Activated CD4-positive, alpha-beta T cell treated with anti-CD3 and anti-CD28 coated beads, Interleukin-2, amount 10 ng/mL, durations not matched to agents 7 days and 5 days (primary cell): Measurements from ENCODE around the gene ANKFN1. TPM values are rescaled to one million over a fixed set of nuclear protein-coding genes. Genes with fewer than 3 reads are reported as not detected.
"Not testable (repeated sequence)": the region's sequence is repeated elsewhere in the genome, so short reads cannot be mapped to it uniquely, and the experiment has no call there.

Source experiments
- CTCF ChIA-PET: fragments of 350-600 bp; sonication (Branson Sonifier 250); formaldehyde crosslinking; loops from one replicate; lab custom pipeline; 2021; ENCODE audit warnings: antibody characterized with exemption; lab: Charles Lee
- POLR2A ChIA-PET: fragments of 350-600 bp; sonication (Branson Sonifier 250); formaldehyde crosslinking; loops from one replicate; lab custom pipeline; 2021; ENCODE audit warnings: antibody characterized with exemption; lab: Charles Lee
- DNase-seq: peaks from one replicate; pipeline ENCODE4 v3.0.0-alpha.2; 2020
- H3K27ac Mint-ChIP-seq: one replicate; pipeline ENCODE4 v1.8.0; 2021; ENCODE audit warnings: mild to moderate bottlenecking, moderate library complexity, mixed read lengths
- H3K27me3 Mint-ChIP-seq: one replicate; pipeline ENCODE4 v1.8.0; 2021; ENCODE audit warnings: mixed read lengths
- H3K36me3 Mint-ChIP-seq: one replicate; pipeline ENCODE4 v1.8.0; 2021; ENCODE audit warnings: low read depth, mixed read lengths
- H3K4me1 Mint-ChIP-seq: one replicate; pipeline ENCODE4 v1.8.0; 2021; ENCODE audit warnings: mixed read lengths
- H3K4me3 Mint-ChIP-seq: one replicate; pipeline ENCODE4 v1.8.0; 2021; ENCODE audit warnings: mild to moderate bottlenecking, moderate library complexity, mixed read lengths
- H3K9me3 Mint-ChIP-seq: one replicate; pipeline ENCODE4 v1.8.0; 2021; ENCODE audit warnings: mixed read lengths
- total RNA-seq, 2 experiments: library from RNA; stranded (reverse); gene quantifications; one replicate each; pipeline ENCODE4 v1.2.3, GENCODE V29; 2021

The ANKFN1 gene
- total RNA-seq, 2 experiments from 2014 or later: not detected

DNA sequence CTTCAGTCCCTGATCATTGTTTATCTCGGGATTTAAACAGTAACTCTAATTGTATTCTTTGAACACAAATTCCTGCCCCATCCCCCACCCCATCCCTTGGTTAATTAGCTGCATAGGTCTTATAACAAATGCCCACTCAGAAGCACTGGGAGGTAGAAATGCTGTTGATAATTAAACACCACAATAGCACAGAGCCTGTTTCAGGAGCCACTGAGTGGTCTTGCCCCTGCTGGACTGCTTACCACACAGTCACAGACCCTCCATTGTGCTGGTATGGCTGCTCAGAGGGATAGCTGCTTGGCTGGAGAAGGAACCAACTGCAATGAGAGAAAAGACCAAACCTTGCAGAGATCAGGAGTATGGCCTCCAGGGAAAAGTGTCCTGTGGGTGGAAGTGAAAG is 214.1 kb downstream of the ANKFN1 start:
- Mint-ChIP-seq H3K27me3 (peaks cover 4% of the 10 kb centered on the region), H3K36me3 (no peaks in the 10 kb centered on the region), H3K9me3 (no peaks in the 10 kb centered on the region), H3K4me1 (no peaks in the 10 kb centered on the region), H3K27ac (no peak overlapping the region), H3K4me3 (no peak overlapping the region)
- POLR2A ChIA-PET: no interaction called here
- CTCF ChIA-PET: interaction anchor here (0.8 kb wide), 1 partner anchor 321 kb away, joined by 3 read pairs; no protein-coding TSS in a partner anchor
- DNase-seq: no peak

DNA sequence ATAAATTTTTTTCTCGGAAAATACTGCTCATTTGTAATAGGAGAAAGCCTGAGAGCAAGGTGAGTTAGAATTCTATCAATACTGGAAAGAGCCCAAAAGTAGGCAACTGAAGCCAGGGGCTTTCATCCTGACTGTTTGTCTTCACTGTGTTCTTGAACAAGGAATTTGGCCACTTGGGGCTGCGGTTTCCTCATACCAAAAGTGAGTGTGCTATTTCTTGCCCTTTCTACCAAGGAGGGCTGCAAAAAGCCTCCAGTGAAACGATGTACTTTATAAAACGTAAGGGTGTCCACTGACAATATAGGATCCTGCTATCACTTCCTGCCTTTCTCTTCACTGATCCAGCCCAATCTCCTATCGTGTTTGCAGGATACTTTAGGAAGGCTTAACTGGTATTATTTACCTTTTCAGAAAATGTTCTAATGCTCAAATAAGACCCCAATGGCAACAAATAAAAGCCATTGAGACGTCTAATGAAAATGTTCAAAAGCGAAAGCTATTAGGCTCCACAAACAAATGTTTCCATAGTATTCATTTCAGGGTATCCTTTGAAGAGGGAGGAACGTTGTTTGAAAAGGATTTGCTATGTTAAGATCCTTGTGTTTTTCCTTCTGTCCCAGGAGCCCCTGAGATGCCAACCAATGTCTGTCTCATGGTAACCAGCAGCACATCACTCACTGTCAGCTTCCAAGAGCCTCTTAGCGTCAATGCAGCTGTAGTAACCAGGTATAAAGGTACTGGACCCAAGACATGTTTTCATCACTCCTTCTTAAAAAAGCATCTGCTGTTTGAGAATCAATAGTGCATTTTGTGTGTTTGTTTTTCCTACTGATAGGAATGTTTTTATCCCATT is 220.9 kb downstream of the ANKFN1 start:
- no peaks in the 10 kb centered on the region for H3K36me3 Mint-ChIP-seq
- POLR2A ChIA-PET: no interaction called here
- H3K9me3 Mint-ChIP-seq: no peaks in the 10 kb centered on the region
- no peaks in the 10 kb centered on the region for H3K4me1 Mint-ChIP-seq
- CTCF ChIA-PET: no interaction called here
- DNase-seq: no peak
- no peak overlapping the region for H3K27ac Mint-ChIP-seq
- H3K4me3 Mint-ChIP-seq: no peak overlapping the region
- H3K27me3 Mint-ChIP-seq: no peaks in the 10 kb centered on the region

DNA sequence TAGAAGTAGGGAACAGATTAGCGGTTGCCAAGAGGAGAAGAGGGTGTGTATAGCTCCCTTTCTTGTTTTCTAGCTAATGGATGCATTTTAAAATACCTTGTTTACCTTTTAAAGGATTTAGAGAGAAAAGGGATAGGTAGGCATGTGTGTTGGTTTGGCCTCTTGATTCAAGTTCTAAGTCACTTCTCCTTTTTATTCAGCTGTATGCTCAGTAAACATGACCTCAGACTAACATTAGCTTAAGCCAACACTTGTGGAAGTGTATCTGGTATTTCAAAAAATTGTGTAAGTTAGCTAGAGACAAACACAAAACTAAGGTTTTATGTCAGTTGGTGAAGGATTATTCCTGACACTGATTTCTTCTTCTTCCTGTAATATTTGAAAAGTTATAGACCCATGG is 236.1 kb downstream of the ANKFN1 start:
- Mint-ChIP-seq H3K36me3 (no peaks in the 10 kb centered on the region), H3K27ac (no peak overlapping the region), H3K4me1 (no peaks in the 10 kb centered on the region), H3K27me3 (peaks cover 7% of the 10 kb centered on the region), H3K9me3 (no peaks in the 10 kb centered on the region), H3K4me3 (no peak overlapping the region)
- CTCF ChIA-PET: no interaction called here
- POLR2A ChIA-PET: no interaction called here
- no peak for DNase-seq

DNA sequence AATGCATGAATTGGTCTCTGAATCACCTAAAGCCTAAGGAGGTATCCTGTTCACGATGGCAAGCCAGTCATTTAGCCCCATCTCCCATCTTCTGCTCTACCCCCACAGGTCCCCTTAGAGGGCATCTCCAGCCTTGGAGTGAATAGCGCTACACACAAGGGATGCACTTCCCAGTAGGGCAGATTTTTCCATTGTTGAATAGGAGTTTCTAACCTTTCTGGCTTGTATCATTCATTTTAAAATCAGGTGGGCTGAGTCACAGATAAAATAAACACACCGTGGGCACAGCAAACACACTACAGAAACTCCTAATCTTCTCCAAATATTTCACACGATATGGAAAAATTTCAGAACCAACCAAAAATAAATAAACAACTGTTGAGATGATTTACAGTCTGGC is 239.0 kb downstream of the ANKFN1 start:
- no peaks in the 10 kb centered on the region for H3K4me1 Mint-ChIP-seq
- no peak for DNase-seq
- no peaks in the 10 kb centered on the region for H3K36me3 Mint-ChIP-seq
- H3K27ac Mint-ChIP-seq: no peak overlapping the region
- CTCF ChIA-PET: no interaction called here
- H3K27me3 Mint-ChIP-seq: peaks cover 6% of the 10 kb centered on the region
- no peak overlapping the region for H3K4me3 Mint-ChIP-seq
- no peaks in the 10 kb centered on the region for H3K9me3 Mint-ChIP-seq
- POLR2A ChIA-PET: no interaction called here

DNA sequence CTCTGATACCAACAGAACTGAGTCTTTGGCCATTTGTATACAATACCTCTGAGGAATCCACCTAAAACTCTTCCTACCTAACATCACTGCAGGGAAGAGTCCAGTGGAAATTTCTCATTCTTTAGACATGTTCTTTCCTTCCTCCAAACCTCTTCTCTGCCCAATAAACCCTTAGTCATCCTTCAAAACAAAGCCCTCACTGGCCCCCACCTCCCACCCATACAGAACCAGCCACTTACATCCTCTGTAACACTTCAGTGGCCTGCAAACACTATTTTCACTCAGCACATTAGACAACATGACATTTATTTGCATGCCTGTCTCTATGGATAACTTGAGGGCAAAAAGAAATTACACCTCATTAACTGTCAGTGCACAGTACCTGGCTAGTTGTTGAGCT is 239.9 kb downstream of the ANKFN1 start:
- no peak for DNase-seq
- no peak overlapping the region for H3K4me3 Mint-ChIP-seq
- H3K27me3 Mint-ChIP-seq: peaks cover 6% of the 10 kb centered on the region
- H3K9me3 Mint-ChIP-seq: no peaks in the 10 kb centered on the region
- no peaks in the 10 kb centered on the region for H3K36me3 Mint-ChIP-seq
- H3K4me1 Mint-ChIP-seq: no peaks in the 10 kb centered on the region
- POLR2A ChIA-PET: no interaction called here
- CTCF ChIA-PET: no interaction called here
- H3K27ac Mint-ChIP-seq: no peak overlapping the region

DNA sequence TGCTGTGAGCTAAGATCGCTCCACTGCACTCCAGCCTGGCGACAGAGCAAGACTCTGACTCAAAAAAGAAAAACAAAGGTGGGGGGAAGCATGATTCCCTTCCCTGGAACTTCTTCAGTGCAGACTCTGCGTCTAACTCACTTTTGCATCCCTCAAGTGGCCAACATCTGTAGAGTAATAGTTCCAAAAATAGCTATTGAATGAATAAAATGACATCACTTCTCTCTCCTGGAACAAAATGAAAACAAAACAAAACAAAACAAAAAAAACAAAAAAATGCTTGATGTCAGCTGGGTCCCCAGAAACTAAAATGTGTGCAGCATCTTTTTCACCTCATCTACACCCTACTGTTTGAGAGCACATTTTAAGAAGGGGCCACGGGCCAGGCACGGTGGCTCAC is 242.5 kb downstream of the ANKFN1 start:
- ChIA-PET POLR2A (no interaction called here), CTCF (no interaction called here)
- H3K36me3 Mint-ChIP-seq: no peaks in the 10 kb centered on the region
- no peak overlapping the region for H3K4me3 Mint-ChIP-seq
- H3K9me3 Mint-ChIP-seq: no peaks in the 10 kb centered on the region
- no peaks in the 10 kb centered on the region for H3K27me3 Mint-ChIP-seq
- DNase-seq: no peak
- no peak overlapping the region for H3K27ac Mint-ChIP-seq
- no peaks in the 10 kb centered on the region for H3K4me1 Mint-ChIP-seq

DNA sequence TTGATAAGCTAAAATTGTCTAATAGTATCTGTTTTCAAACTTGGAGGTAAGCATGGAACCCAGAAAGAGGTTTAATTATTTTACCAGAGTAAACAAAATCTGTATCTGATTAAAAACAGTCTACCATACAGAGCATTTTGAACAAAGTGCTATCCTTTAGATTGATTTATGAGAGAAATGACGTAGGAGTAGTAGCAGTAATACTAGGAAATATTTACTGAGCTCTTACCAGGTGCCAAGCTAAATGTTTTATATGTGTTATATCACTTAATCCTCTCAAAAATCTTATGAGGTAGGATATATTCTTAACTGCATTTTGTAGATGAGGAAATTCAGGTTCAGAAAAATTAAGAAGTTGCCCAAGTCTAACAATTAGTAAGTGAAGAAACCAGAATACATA is 253.8 kb downstream of the ANKFN1 start:
- DNase-seq: no peak
- Mint-ChIP-seq H3K36me3 (no peaks in the 10 kb centered on the region), H3K4me1 (no peaks in the 10 kb centered on the region), H3K27ac (no peak overlapping the region), H3K4me3 (no peak overlapping the region), H3K9me3 (peaks cover 2% of the 10 kb centered on the region), H3K27me3 (peaks cover 8% of the 10 kb centered on the region)
- ChIA-PET POLR2A (no interaction called here), CTCF (no interaction called here)

DNA sequence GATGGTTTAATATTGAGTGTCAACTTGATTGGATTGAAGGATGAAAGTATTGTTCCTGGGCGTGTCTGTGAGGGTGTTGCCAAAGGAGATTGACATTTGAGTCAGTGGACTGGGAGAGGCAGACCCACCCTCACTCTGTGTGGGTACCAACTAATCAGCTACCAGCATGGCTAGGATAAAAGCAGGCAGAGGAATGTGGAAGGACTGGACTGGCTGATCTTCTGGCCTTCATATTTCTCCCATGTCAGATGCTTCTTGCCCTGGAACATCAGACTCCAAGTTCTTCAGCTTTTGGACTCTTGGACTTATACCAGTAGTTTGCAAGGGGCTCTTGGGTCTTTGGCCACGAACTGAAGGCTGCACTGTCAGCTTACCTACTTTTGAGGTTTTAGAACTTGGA is 259.1 kb downstream of the ANKFN1 start:
- CTCF ChIA-PET, H3K36me3 Mint-ChIP-seq, H3K27me3 Mint-ChIP-seq, H3K4me3 Mint-ChIP-seq, H3K27ac Mint-ChIP-seq, POLR2A ChIA-PET, H3K4me1 Mint-ChIP-seq, DNase-seq: not testable (repeated sequence)
- peaks cover 11% of the 10 kb centered on the region for H3K9me3 Mint-ChIP-seq

DNA sequence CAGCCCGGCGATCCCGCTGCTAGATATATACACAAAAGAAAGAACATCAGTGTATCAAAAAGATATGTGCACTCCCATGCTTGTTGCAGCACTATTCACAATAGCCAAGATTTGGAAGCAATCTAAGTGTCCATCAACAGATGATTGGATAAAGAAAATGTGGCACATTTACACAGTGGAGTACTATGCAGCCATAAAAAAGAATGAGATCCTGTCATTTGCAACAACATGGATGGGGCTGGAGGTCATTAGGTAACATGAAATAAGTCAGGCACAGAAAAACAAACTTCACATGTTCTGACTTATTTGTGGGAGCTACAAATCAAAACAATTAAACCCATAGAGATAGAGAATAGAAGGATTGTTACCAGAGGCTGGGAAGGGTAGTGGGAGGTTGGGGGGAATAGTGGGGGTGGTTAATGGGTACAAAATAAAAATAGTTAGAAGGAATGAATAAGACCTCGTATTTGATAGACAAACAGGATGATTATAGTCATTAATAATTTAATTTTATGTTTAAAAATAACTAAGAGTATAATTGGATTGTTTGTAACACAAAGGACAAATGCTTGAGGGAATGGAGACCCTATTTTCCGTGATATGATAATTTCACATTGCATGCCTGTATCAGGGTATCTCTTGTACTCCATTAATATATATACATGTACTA is 263.5 kb downstream of the ANKFN1 start:
- ChIA-PET CTCF (no interaction called here), POLR2A (no interaction called here)
- Mint-ChIP-seq H3K4me1 (no peaks in the 10 kb centered on the region), H3K36me3 (no peaks in the 10 kb centered on the region), H3K4me3 (no peak overlapping the region), H3K27me3 (peaks cover 2% of the 10 kb centered on the region), H3K27ac (no peak overlapping the region), H3K9me3 (peaks cover 9% of the 10 kb centered on the region)
- no peak for DNase-seq

DNA sequence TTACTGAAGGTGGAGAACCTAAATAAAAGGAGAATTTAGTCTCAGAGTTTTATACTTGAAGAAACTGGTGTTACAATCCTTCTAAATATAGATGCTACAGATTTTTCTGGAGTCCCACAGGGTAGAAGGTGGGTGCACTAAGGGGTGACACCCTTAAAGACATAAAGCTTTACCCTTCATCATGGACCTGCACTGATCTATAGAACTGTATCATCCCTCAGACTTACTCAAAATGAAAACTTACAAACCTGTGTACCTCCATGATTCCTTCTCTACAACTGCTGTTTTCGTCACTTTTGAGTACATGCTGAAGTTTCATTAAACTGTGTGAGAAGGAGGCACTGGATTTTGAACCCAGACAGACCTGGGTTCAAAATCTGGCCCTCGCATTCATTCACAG is 270.7 kb downstream of the ANKFN1 start:
- no peak overlapping the region for H3K4me3 Mint-ChIP-seq
- H3K36me3 Mint-ChIP-seq: no peaks in the 10 kb centered on the region
- ChIA-PET CTCF (no interaction called here), POLR2A (no interaction called here)
- DNase-seq: no peak
- no peaks in the 10 kb centered on the region for H3K9me3 Mint-ChIP-seq
- H3K27ac Mint-ChIP-seq: no peak overlapping the region
- peaks cover 8% of the 10 kb centered on the region for H3K27me3 Mint-ChIP-seq
- peaks cover 12% of the 10 kb centered on the region for H3K4me1 Mint-ChIP-seq

DNA sequence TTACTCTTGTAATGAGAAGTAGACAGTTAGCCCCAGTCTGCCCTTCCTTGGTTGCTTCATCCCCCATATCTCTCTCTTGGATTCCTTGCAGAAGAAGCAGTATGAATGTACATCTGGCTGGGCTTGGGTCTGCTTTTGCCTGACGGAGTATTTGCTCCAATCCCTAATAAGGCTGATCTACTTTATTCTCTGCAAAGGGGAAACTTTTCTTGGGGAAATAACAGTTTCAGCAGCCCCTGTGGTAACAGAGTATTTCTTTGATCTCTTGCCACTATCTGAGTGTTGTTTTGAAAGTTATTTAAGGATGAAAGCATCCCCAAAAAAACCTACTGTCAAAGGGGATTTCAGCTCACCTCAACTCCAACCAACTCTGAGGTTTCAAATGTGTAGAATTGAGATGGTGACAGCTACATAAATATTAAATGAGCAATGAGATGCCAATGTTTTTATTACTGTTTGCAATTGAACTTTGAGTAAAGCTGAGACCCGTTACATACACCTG is 271.3 kb downstream of the ANKFN1 start:
- DNase-seq: no peak
- ChIA-PET POLR2A (interaction anchor here (0.6 kb wide), 1 partner anchor 356 kb away, joined by 3 read pairs; no protein-coding TSS in a partner anchor), CTCF (no interaction called here)
- H3K4me3 Mint-ChIP-seq: no peak overlapping the region
- no peak overlapping the region for H3K27ac Mint-ChIP-seq
- H3K9me3 Mint-ChIP-seq: no peaks in the 10 kb centered on the region
- H3K36me3 Mint-ChIP-seq: no peaks in the 10 kb centered on the region
- peaks cover 12% of the 10 kb centered on the region for H3K4me1 Mint-ChIP-seq
- H3K27me3 Mint-ChIP-seq: peaks cover 8% of the 10 kb centered on the region

DNA sequence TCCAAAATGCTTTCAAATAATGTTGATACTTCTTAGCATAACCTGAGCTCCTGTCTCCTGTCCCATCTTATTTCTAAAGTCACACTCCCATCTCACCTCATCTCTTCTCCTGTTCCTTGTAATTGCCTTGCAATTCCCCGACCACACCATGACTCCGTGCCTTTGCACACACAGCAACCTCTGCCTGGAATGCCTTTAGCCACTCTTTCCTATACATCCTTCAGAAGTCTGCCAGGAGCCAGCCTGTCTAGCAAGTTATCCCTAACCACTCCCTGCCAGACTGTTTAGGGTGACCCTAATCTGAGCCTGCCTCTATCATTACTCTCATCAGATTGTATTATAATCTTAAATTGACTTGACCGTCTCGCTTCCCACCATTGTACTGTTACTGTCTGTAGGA is 272.2 kb downstream of the ANKFN1 start:
- H3K27ac Mint-ChIP-seq: no peak overlapping the region
- no peaks in the 10 kb centered on the region for H3K36me3 Mint-ChIP-seq
- ChIA-PET CTCF (no interaction called here), POLR2A (no interaction called here)
- no peak overlapping the region for H3K4me3 Mint-ChIP-seq
- DNase-seq: no peak
- H3K27me3 Mint-ChIP-seq: peaks cover 8% of the 10 kb centered on the region
- peaks cover 12% of the 10 kb centered on the region for H3K4me1 Mint-ChIP-seq
- no peaks in the 10 kb centered on the region for H3K9me3 Mint-ChIP-seq

DNA sequence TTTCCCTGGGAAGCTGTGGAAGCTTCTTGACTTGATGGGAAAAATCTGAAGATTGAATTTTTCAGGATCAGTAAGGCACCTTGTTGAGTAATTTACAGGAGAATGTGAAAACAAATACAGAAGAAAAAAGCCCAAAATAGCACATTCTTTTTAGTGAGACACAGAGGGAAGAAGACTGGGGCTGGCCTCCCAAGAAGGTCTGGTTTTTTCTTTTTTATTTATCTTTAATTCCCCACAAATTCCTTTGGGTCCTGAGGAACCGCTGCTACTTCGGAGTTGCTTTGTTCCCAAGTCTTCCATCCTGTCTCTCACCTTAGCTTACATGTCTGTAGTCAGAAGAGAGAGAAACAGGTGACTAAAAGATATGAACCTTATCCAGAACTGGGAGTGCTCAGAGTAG is 273.6 kb downstream of the ANKFN1 start:
- Mint-ChIP-seq H3K9me3 (no peaks in the 10 kb centered on the region), H3K4me3 (no peak overlapping the region)

More for the DNA sequence above, 273.6 kb downstream of the ANKFN1 start:
- CTCF ChIA-PET: no interaction called here
- Mint-ChIP-seq H3K36me3 (no peaks in the 10 kb centered on the region), H3K27me3 (peaks cover 10% of the 10 kb centered on the region), H3K4me1 (peaks cover 12% of the 10 kb centered on the region), H3K27ac (no peak overlapping the region)
- no peak for DNase-seq
- POLR2A ChIA-PET: no interaction called here
